ENCODE results near the gene YBX2.

YBX2 gene

GRCh38 chr17:7292194-7292593 is 2.2 kb downstream of the YBX2 start:
- H3K4me3 ChIP-seq (ENCODE audit: low read depth in 1 of 2, low read length in 1 of 2): no peak overlapping the region
- no peaks in the 10 kb centered on the region for H3K9me3 ChIP-seq
- no peak overlapping the region for H3K27ac ChIP-seq
- no peaks in the 10 kb centered on the region for H3K36me3 ChIP-seq
- H3K4me1 ChIP-seq (ENCODE audit: control insufficient read depth in 1 of 2, insufficient read depth in 1 of 2, low read depth in 1 of 2, low read length in 1 of 2): peaks cover 18 to 26% of the 10 kb centered on the region in 2 experiments
- TF ChIP-seq CTCF (IDR thresholded peaks at IDR 0.05): no peak
- H3K27me3 ChIP-seq: peaks cover 100% of the 10 kb centered on the region

DNA sequence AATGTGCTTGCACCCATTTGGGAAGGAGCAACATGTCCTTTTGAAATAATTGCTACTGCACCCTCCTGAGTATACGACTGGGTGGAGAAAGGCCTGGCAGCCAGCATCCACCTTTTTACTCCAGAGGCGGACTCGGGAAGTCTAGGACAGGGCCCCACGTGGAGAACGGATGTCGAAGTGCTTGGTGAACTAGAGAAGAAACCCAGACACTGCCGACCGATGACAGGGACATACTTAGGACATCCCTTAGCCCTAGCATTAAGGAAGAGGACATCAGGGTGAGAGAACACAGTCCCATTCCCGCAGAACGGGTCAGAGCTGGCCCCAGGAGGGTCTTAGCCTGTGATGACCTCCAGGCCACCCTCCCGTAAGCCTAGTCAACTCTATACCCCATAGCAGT is 3.8 kb downstream of the YBX2 start:
- peaks cover 8 to 16% of the 10 kb centered on the region in 2 experiments for H3K4me1 ChIP-seq (ENCODE audit: control insufficient read depth in 1 of 2, insufficient read depth in 1 of 2, low read depth in 1 of 2, low read length in 1 of 2)
- no peak overlapping the region for H3K27ac ChIP-seq
- H3K27me3 ChIP-seq: peaks cover 100% of the 10 kb centered on the region
- no peaks in the 10 kb centered on the region for H3K36me3 ChIP-seq
- H3K9me3 ChIP-seq: no peaks in the 10 kb centered on the region
- H3K4me3 ChIP-seq (ENCODE audit: low read depth in 1 of 2, low read length in 1 of 2): no peak overlapping the region
- no peak for TF ChIP-seq CTCF (IDR thresholded peaks at IDR 0.05)

DNA sequence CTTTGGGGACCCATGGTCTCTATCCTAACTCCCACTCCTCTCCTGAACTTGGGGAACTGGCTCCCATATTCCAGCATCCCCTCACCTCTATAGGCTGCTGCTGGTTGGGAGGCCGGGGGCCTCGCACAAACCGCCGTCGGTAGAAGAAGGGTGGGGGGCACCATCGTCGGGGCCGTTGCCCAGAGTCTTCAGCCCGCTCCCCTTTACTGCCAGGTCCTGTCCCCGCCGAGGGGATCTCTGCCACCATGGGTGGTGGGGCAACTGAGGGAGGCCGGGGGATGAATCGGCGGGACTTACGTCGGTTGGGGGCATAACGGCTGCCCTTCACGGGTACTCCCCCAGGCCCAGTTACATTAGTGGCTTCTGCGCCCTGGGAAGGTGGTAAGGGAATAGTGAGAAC is 4.3 kb downstream of the YBX2 start:
- Histone ChIP-seq H3K36me3 (no peaks in the 10 kb centered on the region), H3K4me3 (ENCODE audit: low read depth in 1 of 2, low read length in 1 of 2) (no peak overlapping the region), H3K4me1 (ENCODE audit: control insufficient read depth in 1 of 2, insufficient read depth in 1 of 2, low read depth in 1 of 2, low read length in 1 of 2) (peaks cover 5 to 15% of the 10 kb centered on the region in 2 experiments), H3K27ac (no peak overlapping the region), H3K27me3 (peaks cover 100% of the 10 kb centered on the region), H3K9me3 (no peaks in the 10 kb centered on the region)
- no peak for TF ChIP-seq CTCF (IDR thresholded peaks at IDR 0.05)

GRCh38 chr17:7289256-7290032 is 5.0 kb downstream of the YBX2 start:
- no peak for TF ChIP-seq CTCF (IDR thresholded peaks at IDR 0.05)

DNA sequence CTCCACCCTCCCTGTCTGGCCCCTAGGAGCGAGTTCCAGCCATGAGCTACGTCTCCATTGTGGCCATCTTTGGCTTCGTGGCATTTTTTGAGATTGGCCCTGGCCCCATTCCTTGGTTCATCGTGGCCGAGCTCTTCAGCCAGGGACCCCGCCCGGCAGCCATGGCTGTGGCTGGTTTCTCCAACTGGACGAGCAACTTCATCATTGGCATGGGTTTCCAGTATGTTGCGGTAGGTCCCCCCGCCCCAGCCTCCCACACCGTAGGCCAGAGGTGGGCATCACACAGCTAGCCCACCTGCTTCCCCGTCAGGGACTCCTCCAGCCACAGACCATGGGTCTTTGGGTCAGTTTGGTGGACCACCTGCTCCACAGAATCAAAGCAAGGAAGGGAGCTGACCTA is 8.8 kb downstream of the YBX2 start:
- H3K27ac ChIP-seq: no peak overlapping the region
- no peak overlapping the region for H3K4me3 ChIP-seq (ENCODE audit: low read depth in 1 of 2, low read length in 1 of 2)
- TF ChIP-seq CTCF (IDR thresholded peaks at IDR 0.05): no peak
- no peaks in the 10 kb centered on the region for H3K9me3 ChIP-seq
- H3K27me3 ChIP-seq: peaks cover 100% of the 10 kb centered on the region
- no peaks in the 10 kb centered on the region for H3K36me3 ChIP-seq
- peaks cover 11 to 19% of the 10 kb centered on the region in 2 experiments for H3K4me1 ChIP-seq (ENCODE audit: control insufficient read depth in 1 of 2, insufficient read depth in 1 of 2, low read depth in 1 of 2, low read length in 1 of 2)

More at GRCh38 chr17:7289256-7290032, 5.0 kb downstream of the YBX2 start:
- Histone ChIP-seq H3K27me3 (peaks cover 100% of the 10 kb centered on the region), H3K4me1 (ENCODE audit: control insufficient read depth in 1 of 2, insufficient read depth in 1 of 2, low read depth in 1 of 2, low read length in 1 of 2) (peaks cover 0 to 9% of the 10 kb centered on the region in 2 experiments), H3K9me3 (no peaks in the 10 kb centered on the region), H3K36me3 (no peaks in the 10 kb centered on the region), H3K4me3 (ENCODE audit: low read depth in 1 of 2, low read length in 1 of 2) (no peak overlapping the region), H3K27ac (no peak overlapping the region)
